K562 (cell line): Measurements from ENCODE around the gene ZFYVE27. TPM values are rescaled to one million over a fixed set of nuclear protein-coding genes. Genes with fewer than 3 reads are reported as not detected.

Source experiments
- ATAC-seq: fragments of 200-7000 bp; cut with Tn5 transposase; 3 replicates; pipeline ENCODE4 v1.9.1; 2020; ENCODE audit warnings: moderate library complexity
- BruUV-seq: library from RNA; stranded (reverse); fragments of 400-500 nt; replicated peaks from 2 replicates; lab custom pipeline; 2021; lab: Mats Ljungman, UMichigan
- CTCF ChIA-PET: fragments of 300-600 bp; formaldehyde crosslinking; extraction: SDS; loops from one replicate; lab custom pipeline; 2021; ENCODE audit warnings: low intra/inter-chr PET ratio; lab: Yijun Ruan, JAX
- POLR2A ChIA-PET: fragments of 300-600, 350-650 bp; sonication (Branson Sonifier 250); formaldehyde crosslinking; extraction: SDS; loops from one replicate; lab custom pipeline; 2021; ENCODE audit warnings: antibody characterized with exemption, inconsistent platforms; lab: Yijun Ruan, JAX
- DNase-seq, 4 experiments: peaks; one replicate each; pipeline versions ENCODE4 v3.0.0 to v3.0.0-alpha.2; 2011 to 2018; ENCODE audit warnings: low spot score in 3 of 4, mixed read lengths in 3 of 4; ENCODE audit errors: extremely low read depth in 1 of 4
- FAIRE-seq: peaks from 2 replicates; lab custom pipeline; 2011; peaks lifted over from hg19 to GRCh38; lab: Jason Lieb, UNC
- H2AFZ ChIP-seq: 2 replicates; pipeline ENCODE4 v1.6.0; 2011; ENCODE audit warnings: low read depth, low read length, control low read depth, inconsistent platforms
- H3K27ac ChIP-seq: fragments of 200-600 bp; 3 replicates; pipeline ENCODE4 v1.8.0; 2011; ENCODE audit warnings: low read depth, mild to moderate bottlenecking, control low read depth, inconsistent platforms, low read length, moderate library complexity, mixed read lengths; ENCODE audit errors: extremely low read depth
- H3K27me3 ChIP-seq, 2 experiments: fragments of 300-600 bp in 1 of 2; 2 replicates in 1 of 2; 3 replicates in 1 of 2; pipeline versions ENCODE4 v1.6.0 to v1.8.0; 2011; ENCODE audit warnings: inconsistent platforms in 2 of 2, low read length in 2 of 2, mild to moderate bottlenecking in 1 of 2, mixed read lengths in 1 of 2, moderate library complexity in 1 of 2; ENCODE audit not compliant: control insufficient read depth in 2 of 2, insufficient read depth in 2 of 2
- H3K36me3 ChIP-seq: fragments of 300-600 bp; 3 replicates; pipeline ENCODE4 v1.8.0; 2011; ENCODE audit warnings: mild to moderate bottlenecking, low read length, inconsistent platforms; ENCODE audit not compliant: control insufficient read depth, insufficient read depth
- H3K4me1 ChIP-seq, 2 experiments: fragments of 200-600 bp in 1 of 2; replicated peaks in 1 of 2; 2 replicates in 1 of 2; 3 replicates in 1 of 2; pipeline versions ENCODE4 v1.5.1 to v1.8.0; 2011; ENCODE audit warnings: inconsistent platforms in 2 of 2, low read length in 2 of 2, mild to moderate bottlenecking in 1 of 2, mixed read lengths in 1 of 2, moderate library complexity in 1 of 2; ENCODE audit not compliant: control insufficient read depth in 2 of 2, insufficient read depth in 2 of 2
- H3K4me2 ChIP-seq: 2 replicates; pipeline ENCODE4 v1.6.1; 2011; ENCODE audit warnings: low read length, control low read depth, inconsistent platforms, mixed read lengths; ENCODE audit not compliant: insufficient read depth
- H3K4me3 ChIP-seq: fragments of 200-600 bp; sonication (generic), shearing (Covaris generic); 2 replicates; pipeline ENCODE4 v1.5.1; 2016; ENCODE audit warnings: control low read depth, inconsistent platforms
- H3K79me2 ChIP-seq: fragments of 200-600 bp; 3 replicates; pipeline ENCODE4 v1.8.0; 2011; ENCODE audit warnings: low read length, inconsistent platforms; ENCODE audit not compliant: control insufficient read depth, insufficient read depth
- H3K9ac ChIP-seq, 2 experiments: 2 replicates each; pipeline versions ENCODE4 v1.6.0 to v1.6.1; 2011; ENCODE audit warnings: low read depth in 2 of 2, low read length in 2 of 2, control low read depth in 1 of 2, inconsistent platforms in 1 of 2, mild to moderate bottlenecking in 1 of 2, mixed read lengths in 1 of 2; ENCODE audit not compliant: insufficient read depth in 1 of 2
- H3K9me1 ChIP-seq: one replicate; pipeline ENCODE4 v1.6.0; 2011; ENCODE audit warnings: inconsistent platforms, mild to moderate bottlenecking, low read length, moderate library complexity; ENCODE audit not compliant: control insufficient read depth, insufficient read depth
- H3K9me3 ChIP-seq: replicated peaks from 2 replicates; pipeline ENCODE4 v1.5.1; 2011; ENCODE audit warnings: low read depth, low read length, inconsistent platforms; ENCODE audit not compliant: control insufficient read depth, insufficient read depth
- H4K20me1 ChIP-seq: replicated peaks from 2 replicates; pipeline ENCODE4 v1.6.1; 2011; ENCODE audit warnings: low read length, inconsistent platforms, mixed read lengths; ENCODE audit not compliant: control insufficient read depth, insufficient read depth
- CEBPB ChIP-seq: fragments of 450-650 bp; IDR thresholded peaks from 2 replicates; pipeline ENCODE4 v1.6.1; 2016; ENCODE audit warnings: missing genetic modification characterization, missing compliant biosample characterization
- EP400 ChIP-seq: fragments of 450-650 bp; IDR thresholded peaks from 2 replicates; pipeline ENCODE4 v1.6.1; 2017; ENCODE audit warnings: antibody characterized with exemption, mild to moderate bottlenecking, moderate library complexity
- SRSF7 ChIP-seq: fragments of 200-400 bp; formaldehyde crosslinking; optimal IDR thresholded peaks from 2 replicates; pipeline ENCODE3; 2017; ENCODE audit warnings: mild to moderate bottlenecking, low read depth, low read length
- ZNF184 ChIP-seq: sonication (generic); formaldehyde crosslinking; IDR thresholded peaks from 2 replicates; pipeline ENCODE4 v1.5.0; 2020; ENCODE audit warnings: missing genetic modification reagents
- ZNF274 ChIP-seq: IDR thresholded peaks from 2 replicates; pipeline ENCODE4 v1.6.1; 2011; ENCODE audit warnings: low read depth, mild to moderate bottlenecking, low read length, moderate library complexity, borderline replicate concordance
- ZNF354B ChIP-seq: fragments of 250-450 bp; sonication (Bioruptor Pico); IDR thresholded peaks from 2 replicates; pipeline ENCODE4 v1.4.0; 2020
- ZNF431 ChIP-seq: sonication (generic); formaldehyde crosslinking; IDR thresholded peaks from 2 replicates; pipeline ENCODE4 v1.8.0; 2022; ENCODE audit warnings: mild to moderate bottlenecking, missing genetic modification reagents
- ZNF76 ChIP-seq: fragments of 250-450 bp; sonication (Bioruptor Pico); IDR thresholded peaks from 2 replicates; pipeline ENCODE4 v1.4.0; 2020; ENCODE audit warnings: mild to moderate bottlenecking, moderate library complexity, borderline replicate concordance
- WGBS: fragments of 100-300 bp; shearing (Covaris generic); methylation state at CpG from one replicate; pipeline ENCODE4 v1.1.6; 2016; ENCODE audit warnings: low coverage, mixed read lengths; ENCODE audit not compliant: insufficient coverage; ENCODE audit errors: missing lambda C conversion rate; 5-methylcytosine and 5-hydroxymethylcytosine counted together
- in situ Hi-C: fragments of 300-500 bp; cut with MboI; formaldehyde crosslinking; loops from 4 replicates; pipeline ENCODE4 v1.15.0; 2018; ENCODE audit warnings: inconsistent platforms, mixed read lengths
- intact Hi-C: fragments of 100-400 bp; cut with micrococcal nuclease; formaldehyde crosslinking; loops from 2 replicates; pipeline ENCODE4 v1.14.2; 2022
- polyA plus RNA-seq, 8 experiments: library from polyadenylated mRNA; depleted of rRNA in 4 of 8; stranded (reverse) in 5 of 8; unstranded in 3 of 8; fragments of >200 nt; fragmentation: Nextera tagmentation in 2 of 8; fragmentation: Illumina TruSeq in 1 of 8; extraction: Ambion mirVana in 2 of 8; extraction: Trizol in 1 of 8; gene quantifications; 2 replicates each; pipeline versions ENCODE4 v1.2.1 to v1.2.3, GENCODE V29; 2011 to 2014; ENCODE audit warnings: inconsistent platforms in 1 of 8, missing spikeins in 1 of 8
- total RNA-seq, 7 experiments: library from RNA; depleted of rRNA in 6 of 7; stranded (reverse); fragments of >200 nt in 6 of 7; fragmentation: Illumina TruSeq in 2 of 7; extraction: Trizol in 2 of 7; gene quantifications; 2 replicates each; pipeline versions ENCODE4 v1.2.1 to v1.2.3, GENCODE V29; 2011 to 2021; ENCODE audit warnings: low replicate concordance in 1 of 7

Gene ZFYVE27
- total and polyA plus RNA-seq, 9 of the 15 experiments (the other 6 are each of a cell fraction or from before 2014, with no cell fraction given), result 0.81 to 21.9 (median 15.3) TPM

DNA sequence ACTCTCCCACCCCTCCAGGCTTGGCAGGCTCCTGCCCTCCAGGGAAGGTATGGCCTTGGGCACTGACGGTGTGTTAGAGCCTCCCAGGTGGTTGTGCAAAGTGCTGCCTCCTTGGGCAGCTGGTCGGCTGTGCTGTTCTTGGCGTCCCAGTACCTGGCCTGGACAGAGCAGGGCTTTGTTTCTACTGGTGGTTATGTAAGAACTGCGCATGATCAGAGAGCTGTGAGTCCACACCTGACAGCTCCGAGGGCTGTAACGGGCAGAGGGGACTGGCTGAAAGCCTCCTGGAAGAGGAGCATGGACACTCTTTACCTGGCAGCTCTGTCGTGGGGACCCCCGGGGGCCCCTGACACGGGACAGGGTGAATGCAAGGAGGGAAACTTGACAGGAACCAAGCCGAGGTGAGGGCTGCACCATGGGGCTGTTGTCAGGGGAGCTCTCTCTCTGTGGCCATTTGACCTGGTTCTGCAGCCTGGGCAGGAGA is 37.9 kb downstream of the ZFYVE27 start:
- CTCF ChIA-PET, result no interaction called here
- H3K4me2 ChIP-seq, result no peak overlapping the region

GRCh38 chr10:97777143-97777542 is 40.2 kb downstream of the ZFYVE27 start:
- Histone ChIP-seq H3K4me1 (peaks cover 6 to 21% of the 10 kb centered on the region in 2 experiments; a peak in 4 of 5 replicates), H3K9ac (no peak overlapping the region), H3K4me3 (no peak overlapping the region), H4K20me1 (no peaks in the 10 kb centered on the region), H2AFZ (no peak overlapping the region), H3K4me2 (no peak overlapping the region), H3K79me2 (no peaks in the 10 kb centered on the region), H3K36me3 (no peaks in the 10 kb centered on the region), H3K9me3 (no peaks in the 10 kb centered on the region), H3K9me1 (no peaks in the 10 kb centered on the region), H3K27me3 (no peaks in the 10 kb centered on the region), H3K27ac (no peak overlapping the region)
- 71% methylated on average over 4 of the region's 4 CpGs for WGBS
- FAIRE-seq (no peak), ATAC-seq (no peak), DNase-seq (no peak)
- in situ Hi-C loops, result no loop called here
- POLR2A ChIA-PET, result no interaction called here
- CTCF ChIA-PET, result no interaction called here
- intact Hi-C loops, result no loop called here
- TF ChIP-seq ZNF184 (CRISPR knock-in tag) (no peak), ZNF354B (CRISPR knock-in tag) (no peak)
- BruUV-seq, result no TSS peak

More for the DNA sequence above, 37.9 kb downstream of the ZFYVE27 start:
- H3K4me3 ChIP-seq, result no peak overlapping the region
- no peak for FAIRE-seq
- H2AFZ ChIP-seq, result no peak overlapping the region
- H3K9me1 ChIP-seq, result no peaks in the 10 kb centered on the region
- H3K27ac ChIP-seq, result no peak overlapping the region
- H4K20me1 ChIP-seq, result no peaks in the 10 kb centered on the region
- in situ Hi-C loops, result loop anchor here (25.0 kb wide), 1 partner anchor 87 kb away; no protein-coding TSS in a partner anchor
- H3K36me3 ChIP-seq, result no peaks in the 10 kb centered on the region
- no peaks in the 10 kb centered on the region for H3K79me2 ChIP-seq
- no peak for TF ChIP-seq EP400
- TF ChIP-seq CEBPB, result no peak
- TF ChIP-seq ZNF274, result no peak
- no peak for TF ChIP-seq ZNF76
- no peak for TF ChIP-seq SRSF7
- TF ChIP-seq ZNF431 (CRISPR knock-in tag), result no peak
- no TSS peak for BruUV-seq
- intact Hi-C loops, result no loop called here
- no peak overlapping the region for H3K9ac ChIP-seq
- peaks cover 0 to 5% of the 10 kb centered on the region in 2 experiments; a peak in 1 of 5 replicates for H3K27me3 ChIP-seq
- no peaks in the 10 kb centered on the region for H3K9me3 ChIP-seq
- WGBS, result 57% methylated on average over 6 of the region's 10 CpGs
- ATAC-seq, result no peak
- POLR2A ChIA-PET, result interaction anchor here (0.6 kb wide), 2 partner anchors 457 to 1121 kb away, joined by 3 to 5 read pairs; no protein-coding TSS in a partner anchor
- DNase-seq, result no peak
- peaks cover 7 to 24% of the 10 kb centered on the region in 2 experiments; a peak in 4 of 5 replicates for H3K4me1 ChIP-seq
